Left cardiac atrium (tissue), 4 donors: ENCODE data around the gene ZNF526. TPM values are rescaled to one million over a fixed set of nuclear protein-coding genes. Genes with fewer than 3 reads are reported as not detected.

Experiments used
- ATAC-seq, 2 donors: fragments of 200-7000 bp; cut with Tn5 transposase; one replicate each; pipeline ENCODE4 v1.9.1; 2020; ENCODE audit warnings: mild to moderate bottlenecking in 2 of 2, moderate library complexity in 2 of 2
- DNase-seq: peaks from one replicate; pipeline ENCODE4 v3.0.0-alpha.2; 2020
- intact Hi-C, 2 donors: fragments of 100-400 bp; cut with DNase I; formaldehyde crosslinking; loops; one replicate each; pipeline versions ENCODE4 v1.14.1 to v1.15.1; 2022 to 2023
- total RNA-seq, 2 donors: library from RNA; stranded (reverse); fragmentation: NEBNext Ultra II Directional; extraction: Animal tissue kit (Norgen Biotek cat#: 25700); gene quantifications; one replicate each; pipeline ENCODE4 v1.2.1, GENCODE V29; 2021
- donor health status: DM: no; HTN: yes; CAD: no.
- donor health status: DM: no; HTN: yes; CAD: no; lungs with severe emphysema.
- donor health status: DM: yes; HTN: yes; CAD: no.
- donor health status: Dilated cardiomyopathy.

The ZNF526 gene
- total RNA-seq, 2 donors from 2014 or later, result 5.1 to 6.6 TPM

DNA sequence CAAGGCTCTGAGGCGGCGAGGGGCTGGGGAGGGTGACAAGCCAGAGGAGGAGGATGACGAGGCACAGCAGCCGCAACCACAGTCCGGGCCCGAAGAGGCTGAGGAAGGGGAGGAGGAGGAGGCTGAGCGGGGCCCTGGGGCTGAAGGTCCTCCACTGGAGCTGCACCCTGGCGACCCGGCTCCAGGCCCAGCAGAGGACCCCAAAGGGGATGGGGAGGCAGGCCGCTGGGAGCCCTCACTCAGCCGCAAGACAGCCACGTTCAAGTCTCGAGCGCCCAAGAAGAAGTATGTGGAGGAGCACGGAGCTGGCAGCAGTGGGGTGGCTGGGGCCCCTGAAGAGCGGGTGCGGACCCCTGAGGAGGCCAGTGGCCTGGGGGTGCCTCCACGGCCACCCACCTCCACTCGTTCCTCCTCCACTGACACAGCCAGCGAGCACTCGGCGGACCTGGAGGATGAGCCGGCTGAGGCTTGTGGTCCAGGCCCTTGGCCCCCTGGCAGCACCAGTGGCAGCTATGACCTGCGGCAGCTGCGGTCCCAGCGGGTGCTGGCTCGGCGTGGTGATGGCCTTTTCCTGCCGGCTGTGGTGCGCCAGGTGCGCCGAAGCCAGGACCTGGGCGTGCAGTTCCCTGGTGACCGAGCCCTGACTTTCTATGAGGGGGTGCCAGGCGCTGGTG lies 51.9 kb downstream of the ZNF526 start:
- DNase-seq (peak; percentile 20), ATAC-seq (no peak)
- intact Hi-C loops, result no loop called here

DNA sequence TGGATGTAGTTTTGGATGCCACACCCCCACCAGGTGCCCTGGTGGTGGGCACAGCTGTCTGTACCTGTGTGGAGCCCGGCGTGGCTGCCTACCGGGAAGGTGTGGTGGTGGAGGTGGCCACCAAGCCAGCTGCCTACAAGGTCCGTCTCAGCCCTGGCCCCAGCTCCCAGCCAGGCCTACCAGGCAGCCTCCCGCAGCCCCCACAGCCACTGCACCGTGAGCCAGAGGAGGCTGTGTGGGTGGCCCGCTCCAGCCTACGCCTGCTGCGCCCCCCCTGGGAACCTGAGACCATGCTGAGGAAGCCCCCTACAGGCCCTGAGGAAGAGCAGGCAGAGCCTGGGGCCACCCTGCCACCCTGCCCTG lies 52.4 kb downstream of the ZNF526 start:
- intact Hi-C loops, result no loop called here
- DNase-seq (peak; percentile 13), ATAC-seq (no peak)

DNA sequence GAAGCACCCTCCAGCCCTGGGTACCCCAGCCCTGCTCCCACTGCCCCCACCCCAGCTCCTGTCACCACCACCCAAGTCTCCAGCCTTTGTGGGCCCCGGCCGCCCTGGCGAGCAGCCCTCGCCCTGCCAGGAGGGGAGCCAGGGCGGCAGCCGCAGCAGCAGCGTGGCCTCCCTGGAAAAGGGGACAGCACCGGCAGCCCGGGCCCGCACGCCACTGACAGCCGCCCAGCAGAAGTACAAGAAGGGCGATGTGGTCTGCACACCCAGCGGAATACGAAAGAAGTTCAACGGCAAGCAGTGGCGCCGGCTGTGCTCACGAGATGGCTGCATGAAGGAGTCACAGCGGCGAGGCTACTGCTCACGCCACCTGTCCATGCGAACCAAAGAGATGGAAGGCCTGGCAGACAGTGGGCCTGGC lies 52.9 kb downstream of the ZNF526 start:
- ATAC-seq, result no peak
- peak; percentile 15 for DNase-seq
- intact Hi-C loops, result no loop called here

DNA sequence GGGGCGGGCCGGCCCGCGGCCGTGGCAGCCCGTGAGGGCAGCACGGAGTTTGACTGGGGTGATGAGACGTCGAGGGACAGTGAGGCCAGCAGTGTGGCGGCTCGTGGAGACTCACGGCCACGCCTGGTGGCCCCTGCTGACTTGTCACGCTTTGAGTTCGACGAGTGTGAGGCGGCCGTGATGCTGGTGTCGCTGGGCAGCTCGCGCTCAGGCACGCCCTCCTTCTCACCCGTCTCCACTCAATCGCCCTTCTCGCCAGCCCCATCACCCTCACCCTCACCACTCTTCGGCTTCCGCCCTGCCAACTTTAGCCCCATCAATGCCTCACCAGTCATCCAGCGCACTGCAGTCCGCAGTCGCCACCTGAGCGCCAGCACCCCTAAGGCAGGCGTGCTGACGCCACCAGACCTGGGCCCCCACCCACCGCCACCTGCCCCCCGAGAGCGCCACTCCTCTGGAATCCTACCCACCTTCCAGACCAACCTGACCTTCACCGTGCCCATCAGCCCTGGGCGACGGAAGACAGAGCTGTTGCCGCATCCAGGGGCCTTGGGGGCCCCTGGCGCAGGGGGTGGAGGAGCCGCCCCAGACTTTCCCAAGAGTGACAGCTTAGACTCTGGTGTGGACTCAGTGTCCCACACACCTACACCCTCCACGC lies 53.4 kb downstream of the ZNF526 start:
- intact Hi-C loops, result no loop called here
- DNase-seq (peak; percentile 22), ATAC-seq (no peak)

DNA sequence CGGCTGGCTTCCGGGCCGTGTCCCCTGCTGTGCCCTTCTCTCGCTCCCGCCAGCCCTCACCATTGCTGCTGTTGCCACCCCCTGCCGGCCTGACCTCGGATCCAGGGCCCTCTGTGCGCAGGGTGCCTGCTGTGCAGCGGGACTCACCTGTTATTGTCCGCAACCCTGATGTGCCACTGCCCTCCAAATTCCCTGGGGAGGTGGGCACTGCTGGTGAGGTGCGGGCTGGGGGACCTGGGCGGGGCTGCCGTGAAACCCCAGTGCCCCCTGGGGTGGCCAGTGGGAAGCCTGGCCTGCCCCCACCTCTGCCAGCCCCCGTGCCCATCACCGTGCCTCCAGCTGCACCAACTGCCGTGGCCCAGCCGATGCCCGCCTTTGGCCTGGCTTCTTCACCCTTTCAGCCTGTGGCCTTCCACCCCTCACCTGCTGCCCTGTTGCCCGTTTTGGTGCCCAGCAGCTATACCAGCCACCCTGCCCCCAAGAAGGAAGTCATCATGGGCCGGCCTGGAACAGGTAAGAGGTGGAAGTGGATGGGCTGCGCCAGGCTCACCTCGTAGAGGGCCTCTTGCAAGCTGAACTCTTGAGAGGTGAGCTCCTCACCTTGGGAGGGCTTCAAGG lies 54.1 kb downstream of the ZNF526 start:
- intact Hi-C loops, result no loop called here
- ATAC-seq (no peak), DNase-seq (no peak)

DNA sequence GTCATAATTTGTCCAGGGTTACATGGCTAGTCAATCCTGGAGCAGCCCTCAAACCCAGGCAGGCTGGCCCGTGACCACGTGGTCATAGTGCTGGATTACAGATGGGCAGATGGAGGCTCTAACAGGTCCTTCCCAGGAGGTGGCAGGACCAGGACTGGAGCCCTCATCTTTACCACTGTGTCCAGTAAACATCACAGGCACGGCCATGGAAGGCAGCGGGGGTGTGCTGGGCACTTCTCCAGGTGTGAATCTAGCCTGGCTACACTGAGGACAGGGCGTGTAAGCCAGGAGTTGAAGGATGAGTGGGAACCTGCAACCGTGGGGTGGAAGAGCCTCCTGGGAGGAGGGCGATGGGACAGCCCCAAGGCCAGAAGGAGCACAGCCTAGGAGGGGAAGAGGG lies 55.0 kb downstream of the ZNF526 start:
- no peak for DNase-seq
- ATAC-seq, result no peak
- intact Hi-C loops, result no loop called here

DNA sequence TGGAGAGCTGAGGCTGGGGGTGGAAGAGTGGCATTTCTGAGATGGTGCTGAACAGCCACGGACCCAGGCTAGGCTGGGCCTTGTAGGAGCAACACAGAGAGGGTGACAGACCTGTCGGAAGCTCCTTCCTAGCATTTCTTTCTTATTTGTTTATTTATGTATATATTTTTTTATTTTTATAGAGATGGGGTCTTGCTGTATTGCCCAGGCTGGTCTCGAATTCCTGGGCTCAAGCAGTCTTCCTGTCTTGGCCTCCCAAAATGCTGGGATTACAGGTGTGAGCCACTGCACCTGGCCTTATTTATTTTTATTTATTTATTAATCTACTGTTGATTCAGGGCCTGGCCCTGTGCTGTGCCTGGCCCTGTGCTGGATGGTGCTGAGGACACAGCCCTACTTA lies 55.4 kb downstream of the ZNF526 start:
- no peak for DNase-seq
- ATAC-seq, result no peak
- intact Hi-C loops, result no loop called here

DNA sequence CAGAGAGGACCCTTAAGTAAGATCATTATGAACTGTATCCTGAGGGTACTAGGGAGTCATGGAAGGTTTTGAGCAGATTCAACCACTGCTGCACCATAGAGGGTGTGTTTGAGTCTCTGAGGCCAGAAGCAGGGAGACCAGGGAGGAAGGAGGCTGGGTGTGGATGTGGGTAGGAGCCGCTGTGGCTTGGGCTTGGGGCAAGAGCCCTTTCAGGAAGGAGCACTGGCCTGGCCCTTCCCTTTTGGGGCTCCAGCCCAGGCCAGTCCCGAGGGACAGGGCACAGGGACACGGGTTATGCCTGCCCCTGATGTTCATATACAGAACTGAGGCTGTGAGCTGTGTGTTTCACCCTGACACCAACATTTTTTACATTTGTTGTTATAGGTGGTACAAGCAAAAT lies 56.2 kb downstream of the ZNF526 start:
- intact Hi-C loops, result no loop called here
- no peak for ATAC-seq
- DNase-seq, result no peak

DNA sequence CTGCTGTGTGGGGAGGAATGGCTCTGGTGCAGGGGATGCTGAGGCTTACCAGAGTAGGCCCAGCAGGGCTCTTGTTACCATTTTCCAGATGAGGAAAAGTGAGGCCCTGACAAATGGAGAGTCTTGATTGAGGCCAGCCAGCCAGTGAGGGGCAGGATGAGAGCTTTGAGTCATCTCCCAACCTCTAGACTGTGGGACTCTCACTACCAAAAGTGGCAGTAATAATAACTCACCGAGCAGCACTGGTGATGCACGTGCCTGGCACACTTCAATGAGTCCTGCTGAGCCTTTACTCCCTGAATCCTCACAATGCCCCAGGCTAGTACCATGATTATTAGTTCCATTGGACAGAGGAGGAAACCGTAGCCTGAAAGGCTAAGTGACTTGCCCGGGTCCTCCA lies 56.7 kb downstream of the ZNF526 start:
- DNase-seq (no peak), ATAC-seq (no peak)
- intact Hi-C loops, result no loop called here

Other genes starting within 250 kb of the ZNF526 start
- 100 to 1,000 TPM; 235 to 274 TPM for gene ATP1A3, start 226.1 kb upstream of the ZNF526 start, total RNA-seq
- gene GRIK5, start 150.1 kb upstream of the ZNF526 start, total RNA-seq, result 10 to 100 TPM; 12.0 to 12.6 TPM
- gene ZNF574, start 144.1 kb upstream of the ZNF526 start, total RNA-seq, result 1 to 10 TPM; 8.3 to 9.1 TPM
- gene POU2F2, start 87.9 kb upstream of the ZNF526 start, total RNA-seq, result 1 to 10 TPM; 1.1 to 1.2 TPM
- 10 to 100 TPM; 10.7 to 17.6 TPM for gene DEDD2, start 2.6 kb upstream of the ZNF526 start, total RNA-seq
- 10 to 100 TPM; 31.7 to 34.4 TPM for gene GSK3A, start 22.3 kb downstream of the ZNF526 start, total RNA-seq
- 10 to 100 TPM; 37.9 to 50.6 TPM for gene ERF, start 34.8 kb downstream of the ZNF526 start, total RNA-seq
- gene CIC, start 48.9 kb downstream of the ZNF526 start, total RNA-seq, result 10 to 100 TPM; 34.7 to 42.1 TPM
- under 1 TPM; 0.12 to 0.16 TPM for gene PRR19, start 81.8 kb downstream of the ZNF526 start, total RNA-seq
- 1 to 10 TPM; 4.1 to 6.2 TPM for gene PAFAH1B3, start 82.3 kb downstream of the ZNF526 start, total RNA-seq
- 1 to 10 TPM in 1 of 2 donors, under 1 TPM in 1; 0.50 to 1.4 TPM for gene TMEM145, start 93.0 kb downstream of the ZNF526 start, total RNA-seq
- gene MEGF8, start 105.3 kb downstream of the ZNF526 start, total RNA-seq, result 10 to 100 TPM; 28.2 to 29.5 TPM
- under 1 TPM in 1 of 2 donors, not detected in 1; 0.97 TPM for gene CNFN, start 170.0 kb downstream of the ZNF526 start, total RNA-seq
- 100 to 1,000 TPM; 174 to 202 TPM for gene LIPE, start 207.1 kb downstream of the ZNF526 start, total RNA-seq
- gene CXCL17, start 222.6 kb downstream of the ZNF526 start, total RNA-seq, result not detected